Neural progenitor cell (in vitro differentiated cells): ENCODE measurements around the gene RALB.

Experiments used
- CTCF ChIP-seq: fragments of 200-600 bp; sonication (generic); IDR thresholded peaks from 2 replicates; pipeline ENCODE4 v1.5.1; 2017; ENCODE audit warnings: antibody characterized with exemption, mild to moderate bottlenecking
- EZH2 ChIP-seq: fragments of 200-600 bp; sonication (generic); IDR thresholded peaks from 2 replicates; pipeline ENCODE4 v1.6.1; 2017; ENCODE audit warnings: antibody characterized with exemption, mild to moderate bottlenecking, moderate library complexity
- EZH2phosphoT487 ChIP-seq: fragments of 200-600 bp; sonication (generic); IDR thresholded peaks from 2 replicates; pipeline ENCODE4 v1.6.1; 2017; ENCODE audit warnings: antibody characterized with exemption

DNA sequence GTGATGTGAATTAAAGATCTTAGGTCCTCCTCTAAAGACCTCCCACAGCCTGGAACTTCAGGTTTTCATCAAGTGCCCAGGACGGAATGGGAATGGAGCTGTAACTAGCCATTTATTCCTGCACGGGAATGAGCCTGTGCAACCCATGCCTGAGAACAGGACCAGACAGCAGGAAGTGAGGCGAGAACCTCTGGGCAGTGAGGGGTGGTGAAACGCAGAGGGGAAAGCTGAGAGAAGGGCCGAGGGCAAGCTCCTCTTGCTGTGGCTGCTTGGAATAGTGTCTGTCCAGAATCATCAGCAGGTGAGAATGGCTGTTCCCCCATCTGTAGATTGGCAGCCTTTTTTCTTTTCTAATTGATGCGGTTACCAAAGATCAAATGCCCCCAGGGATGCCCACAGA lies 4.8 kb upstream of the RALB start:
- TF ChIP-seq EZH2 (no peak), CTCF (no peak), EZH2phosphoT487 (no peak)
